SU-DHL-6 (cell line): ENCODE measurements around the gene UMODL1.

Experiments
- H2AFZ ChIP-seq: fragments of 200-600 bp; sonication (generic); 2 replicates; pipeline ENCODE4 v1.6.1; 2014; ENCODE audit warnings: low read depth, mild to moderate bottlenecking, moderate library complexity, mixed read lengths, antibody characterized with exemption, low read length; ENCODE audit not compliant: severe bottlenecking
- H3F3A ChIP-seq: fragments of 200-600 bp; shearing (Covaris generic); 2 replicates; pipeline ENCODE4 v1.6.0; 2016; ENCODE audit warnings: antibody characterized with exemption, mild to moderate bottlenecking; ENCODE audit not compliant: insufficient read depth
- H3K27ac ChIP-seq: fragments of 200-600 bp; sonication (generic); 2 replicates; pipeline ENCODE4 v1.5.1; 2016; ENCODE audit warnings: low read depth, mild to moderate bottlenecking, low read length, moderate library complexity, mixed read lengths
- H3K27me3 ChIP-seq: fragments of 200-600 bp; sonication (generic), shearing (Covaris generic); 2 replicates; pipeline ENCODE4 v1.6.0; 2014; ENCODE audit warnings: mild to moderate bottlenecking, low read length
- H3K36me3 ChIP-seq: fragments of 200-600 bp; sonication (generic); 2 replicates; pipeline ENCODE4 v1.6.1; 2014; ENCODE audit warnings: mild to moderate bottlenecking, low read length, mixed read lengths
- H3K4me2 ChIP-seq: fragments of 300-600, 200-600 bp; shearing (Covaris generic), sonication (generic); 2 replicates; pipeline ENCODE4 v1.6.0; 2014; ENCODE audit warnings: low read length, low read depth, mild to moderate bottlenecking; ENCODE audit not compliant: poor library complexity, severe bottlenecking
- H3K4me3 ChIP-seq: fragments of 200-600 bp; sonication (generic); 2 replicates; pipeline ENCODE4 v1.5.1; 2014; ENCODE audit warnings: antibody characterized with exemption, low read length, mild to moderate bottlenecking, mixed read lengths; ENCODE audit not compliant: insufficient read depth, poor library complexity, severe bottlenecking
- H3K79me2 ChIP-seq: fragments of 200-600 bp; sonication (generic); 2 replicates; pipeline ENCODE4 v1.6.1; 2014; ENCODE audit warnings: mild to moderate bottlenecking, low read length, moderate library complexity; ENCODE audit not compliant: insufficient read depth
- H3K9ac ChIP-seq: fragments of 200-600 bp; sonication (generic); 2 replicates; pipeline ENCODE4 v1.7.0; 2014; ENCODE audit warnings: mild to moderate bottlenecking, low read length
- H3K9me2 ChIP-seq: fragments of 200-600 bp; sonication (generic); replicated peaks from 2 replicates; pipeline ENCODE4 v1.6.1; 2014; ENCODE audit warnings: low read length; ENCODE audit not compliant: insufficient read depth
- H3K9me3 ChIP-seq: fragments of 200-600 bp; sonication (generic); 2 replicates; pipeline ENCODE4 v1.6.1; 2014; ENCODE audit warnings: low read length, mixed read lengths; ENCODE audit not compliant: insufficient read depth
- H4K20me1 ChIP-seq: fragments of 200-600 bp; sonication (generic); 2 replicates; pipeline ENCODE4 v1.6.1; 2014; ENCODE audit warnings: low read depth, mild to moderate bottlenecking, antibody characterized with exemption, low read length, moderate library complexity, mixed read lengths
- CTCF ChIP-seq: fragments of 200-600 bp; sonication (generic); IDR thresholded peaks from one replicate; pipeline ENCODE4 v1.5.1; 2017; ENCODE audit warnings: antibody characterized with exemption, mild to moderate bottlenecking, low read length, moderate library complexity; ENCODE audit not compliant: insufficient read depth, poor library complexity, severe bottlenecking
- EZH2phosphoT487 ChIP-seq: fragments of 200-600 bp; sonication (generic), shearing (Covaris generic); conservative IDR thresholded peaks from 2 replicates; pipeline ENCODE4 v1.6.1; 2018; ENCODE audit warnings: mild to moderate bottlenecking, antibody characterized with exemption, low read length, moderate library complexity, mixed read lengths

UMODL1 gene

GRCh38 chr21:42124081-42124480 lies 53.0 kb downstream of the UMODL1 start:
- H3F3A ChIP-seq, result no peaks in the 10 kb centered on the region
- no peak overlapping the region for H3K9ac ChIP-seq
- no peaks in the 10 kb centered on the region for H3K27me3 ChIP-seq
- H2AFZ ChIP-seq, result no peak overlapping the region
- no peaks in the 10 kb centered on the region for H3K36me3 ChIP-seq
- H3K9me2 ChIP-seq, result no peaks in the 10 kb centered on the region
- no peaks in the 10 kb centered on the region for H3K79me2 ChIP-seq
- H3K4me3 ChIP-seq, result no peak overlapping the region
- no peak overlapping the region for H3K4me2 ChIP-seq
- no peaks in the 10 kb centered on the region for H4K20me1 ChIP-seq
- TF ChIP-seq EZH2phosphoT487 (no peak), CTCF (no peak)
- H3K9me3 ChIP-seq, result no peaks in the 10 kb centered on the region
- no peak overlapping the region for H3K27ac ChIP-seq

- Histone ChIP-seq H3K36me3 (no peaks in the 10 kb centered on the region), H3K27ac (no peak overlapping the region), H3F3A (no peaks in the 10 kb centered on the region), H4K20me1 (no peaks in the 10 kb centered on the region), H3K4me3 (no peak overlapping the region), H3K9me2 (no peaks in the 10 kb centered on the region), H3K4me2 (no peak overlapping the region), H2AFZ (no peak overlapping the region), H3K27me3 (no peaks in the 10 kb centered on the region), H3K79me2 (no peaks in the 10 kb centered on the region), H3K9ac (no peak overlapping the region), H3K9me3 (no peaks in the 10 kb centered on the region)
- TF ChIP-seq CTCF (no peak), EZH2phosphoT487 (no peak)
Observed at GRCh38 chr21:42124826-42125570, 53.9 kb downstream of the UMODL1 start.

- Histone ChIP-seq H3K9me2 (no peaks in the 10 kb centered on the region), H3K79me2 (no peaks in the 10 kb centered on the region), H3F3A (no peaks in the 10 kb centered on the region), H3K27ac (no peak overlapping the region), H3K9ac (no peak overlapping the region), H3K27me3 (no peaks in the 10 kb centered on the region), H2AFZ (no peak overlapping the region), H3K9me3 (no peaks in the 10 kb centered on the region), H4K20me1 (no peaks in the 10 kb centered on the region), H3K4me3 (no peak overlapping the region), H3K4me2 (no peak overlapping the region), H3K36me3 (no peaks in the 10 kb centered on the region)
- TF ChIP-seq CTCF (no peak), EZH2phosphoT487 (no peak)
Observed at GRCh38 chr21:42125571-42126544, 54.7 kb downstream of the UMODL1 start.
